Lung (tissue), 13 donors: ENCODE data around the gene XBP1. TPM values are rescaled to one million over a fixed set of nuclear protein-coding genes. Genes with fewer than 3 reads are reported as not detected.
"Not testable (repeated sequence)": the region's sequence is repeated elsewhere in the genome, so short reads cannot be mapped to it uniquely, and the experiment has no call there.

Experiments used
- ATAC-seq: fragments of 200-7000 bp; cut with Tn5 transposase; one replicate; pipeline ENCODE4 v1.9.1; 2020; ENCODE audit warnings: moderate number of reproducible peaks; ENCODE audit not compliant: insufficient read depth, low FRiP score
- DNase-seq, 3 donors: peaks; one replicate each; pipeline ENCODE4 v3.0.0-alpha.2; 2013 to 2017
- H3K27ac ChIP-seq, 2 donors: one replicate each; pipeline ENCODE4 v1.5.1; 2013; ENCODE audit warnings: mild to moderate bottlenecking in 2 of 2, moderate library complexity in 2 of 2, control low read depth in 1 of 2, inconsistent platforms in 1 of 2, low read depth in 1 of 2, low read length in 1 of 2
- H3K27me3 ChIP-seq, 3 donors: one replicate each; pipeline ENCODE4 v1.5.1; 2013; ENCODE audit warnings: low read length in 2 of 3; ENCODE audit not compliant: control insufficient read depth in 3 of 3, insufficient read depth in 3 of 3
- H3K36me3 ChIP-seq, 4 donors: one replicate each; pipeline ENCODE4 v1.5.1; 2013; ENCODE audit warnings: low read length in 4 of 4, mild to moderate bottlenecking in 1 of 4, moderate library complexity in 1 of 4; ENCODE audit not compliant: control insufficient read depth in 4 of 4, insufficient read depth in 4 of 4
- H3K4me1 ChIP-seq, 5 donors: one replicate each; pipeline ENCODE4 v1.5.1; 2013; ENCODE audit warnings: low read length in 5 of 5, mild to moderate bottlenecking in 2 of 5, moderate library complexity in 1 of 5; ENCODE audit not compliant: control insufficient read depth in 5 of 5, insufficient read depth in 5 of 5
- H3K4me3 ChIP-seq: one replicate; pipeline ENCODE4 v1.5.1; 2013; ENCODE audit warnings: mild to moderate bottlenecking, control low read depth, moderate library complexity
- H3K9ac ChIP-seq, 2 donors: one replicate each; pipeline ENCODE4 v1.5.1; 2013; ENCODE audit warnings: low read length in 2 of 2, control low read depth in 1 of 2; ENCODE audit not compliant: insufficient read depth in 1 of 2
- H3K9me3 ChIP-seq, 4 donors: one replicate each; pipeline ENCODE4 v1.5.1; 2013; ENCODE audit warnings: low read length in 3 of 4, mild to moderate bottlenecking in 1 of 4, moderate library complexity in 1 of 4; ENCODE audit not compliant: control insufficient read depth in 4 of 4, insufficient read depth in 3 of 4
- CTCF ChIP-seq: IDR thresholded peaks from 2 replicates; pipeline ENCODE4 v1.5.1; 2012; ENCODE audit warnings: mild to moderate bottlenecking; ENCODE audit errors: control extremely low read depth, extremely low read depth
- WGBS, 2 donors: extraction: QIAGEN DNeasy Blood & Tissue Kit; methylation state at CpG; one replicate each; pipeline ENCODE4 v1.1.7; 2013; 5-methylcytosine and 5-hydroxymethylcytosine counted together
- polyA plus RNA-seq, 2 donors: library from polyadenylated mRNA; stranded (reverse); fragments of 200-250 nt; gene quantifications; one replicate each; pipeline ENCODE4 v1.2.1, GENCODE V29; 2013
- small RNA-seq: library from RNA; depleted of rRNA; stranded (forward); fragments of <200 nt; gene quantifications from one replicate; pipeline ENCODE3, GENCODE V24; 2014; ENCODE audit warnings: low replicate concordance
- total RNA-seq, 2 donors: library from RNA; depleted of rRNA in 1 of 2; stranded (reverse); fragments of >200 nt in 1 of 2; gene quantifications; one replicate each; pipeline ENCODE4 v1.2.1, GENCODE V29; 2014 to 2021
- donor health status: control.
- donor health status: control.
- donor health status: Bipolar disorder and iron deficiency.
- donor health status: healthy.
- donor health status: DM: yes; HTN: yes; CAD: no.

The XBP1 gene
- total and polyA plus RNA-seq, 4 donors: 144 to 341 (median 311) TPM

GRCh38 chr22:28759861-28760560 lies 40.4 kb downstream of the XBP1 start:
- no peak for TF ChIP-seq CTCF
- Histone ChIP-seq H3K27ac (no peak overlapping the region), H3K4me3 (no peak overlapping the region), H3K36me3 (peaks cover 0 to 2% (median 0%) of the 10 kb centered on the region in 4 donors), H3K9ac (peak overlapping the region in 1 of 2 donors; percentile 32), H3K4me1 (no peaks in the 10 kb centered on the region), H3K27me3 (no peaks in the 10 kb centered on the region), H3K9me3 (no peaks in the 10 kb centered on the region)
- DNase-seq (no peak), ATAC-seq (no peak)
- 69 to 80% methylated on average over 3 of the region's 3 CpGs for WGBS, 2 donors

GRCh38 chr22:28754512-28754911 lies 45.9 kb downstream of the XBP1 start:
- not testable (repeated sequence) for H3K27me3 ChIP-seq, DNase-seq, H3K27ac ChIP-seq, H3K4me3 ChIP-seq, ATAC-seq, H3K36me3 ChIP-seq, H3K9me3 ChIP-seq, H3K9ac ChIP-seq, H3K4me1 ChIP-seq
- 97 to 100% methylated on average over 3 of the region's 3 CpGs for WGBS, 2 donors

GRCh38 chr22:28750471-28750881 lies 49.9 kb downstream of the XBP1 start:
- peaks cover 2 to 26% (median 17%) of the 10 kb centered on the region in 4 donors for H3K36me3 ChIP-seq
- ATAC-seq: no peak
- H3K9ac ChIP-seq: no peak overlapping the region
- no peak for DNase-seq
- H3K9me3 ChIP-seq: no peaks in the 10 kb centered on the region
- 79 to 91% methylated on average over 6 of the region's 6 CpGs for WGBS, 2 donors
- H3K4me3 ChIP-seq: no peak overlapping the region
- H3K27ac ChIP-seq: no peak overlapping the region
- no peak for TF ChIP-seq CTCF
- H3K4me1 ChIP-seq: peaks cover 0 to 3% (median 0%) of the 10 kb centered on the region in 5 donors
- H3K27me3 ChIP-seq: no peaks in the 10 kb centered on the region

Small RNA genes within 50 kb of the gene (small RNA-seq; reads per million reads assigned to genes)
- gene Z93930.1: not detected

Other genes starting within 250 kb of the XBP1 start
- gene TTC28, start 120.7 kb downstream of the XBP1 start, total RNA-seq: 10 to 100 TPM; 43.9 to 72.2 TPM
- gene TTC28, start 120.7 kb downstream of the XBP1 start, polyA plus RNA-seq: 1 to 10 TPM; 4.7 to 5.7 TPM
- 10 to 100 TPM in 1 of 2 donors, 1 to 10 TPM in 1; 8.6 to 10.0 TPM for gene CHEK2, start 58.7 kb downstream of the XBP1 start, total RNA-seq
- gene CHEK2, start 58.7 kb downstream of the XBP1 start, polyA plus RNA-seq: 10 to 100 TPM in 1 of 2 donors, 1 to 10 TPM in 1; 6.0 to 10.4 TPM
- gene HSCB, start 58.5 kb downstream of the XBP1 start, total RNA-seq: 10 to 100 TPM; 10.3 to 11.2 TPM
- 10 to 100 TPM; 15.4 to 19.8 TPM for gene HSCB, start 58.5 kb downstream of the XBP1 start, polyA plus RNA-seq
- 10 to 100 TPM; 21.4 to 29.2 TPM for gene CCDC117, start 27.9 kb downstream of the XBP1 start, total RNA-seq
- 10 to 100 TPM in 1 of 2 donors, 1 to 10 TPM in 1; 7.8 to 11.4 TPM for gene CCDC117, start 27.9 kb downstream of the XBP1 start, polyA plus RNA-seq
- 10 to 100 TPM in 1 of 2 donors, 1 to 10 TPM in 1; 9.5 to 10.2 TPM for gene ZNRF3, start 83.0 kb upstream of the XBP1 start, total RNA-seq
- 1 to 10 TPM; 3.5 to 4.2 TPM for gene ZNRF3, start 83.0 kb upstream of the XBP1 start, polyA plus RNA-seq